GM21390 (cell line): ENCODE measurements around the gene BCL11A.

Experiments used
- ATAC-seq: cut with Tn5 transposase; IDR thresholded peaks from one replicate; pipeline ENCODE4 v1.9.1; 2021; ENCODE audit not compliant: unreplicated experiment

Gene BCL11A

DNA sequence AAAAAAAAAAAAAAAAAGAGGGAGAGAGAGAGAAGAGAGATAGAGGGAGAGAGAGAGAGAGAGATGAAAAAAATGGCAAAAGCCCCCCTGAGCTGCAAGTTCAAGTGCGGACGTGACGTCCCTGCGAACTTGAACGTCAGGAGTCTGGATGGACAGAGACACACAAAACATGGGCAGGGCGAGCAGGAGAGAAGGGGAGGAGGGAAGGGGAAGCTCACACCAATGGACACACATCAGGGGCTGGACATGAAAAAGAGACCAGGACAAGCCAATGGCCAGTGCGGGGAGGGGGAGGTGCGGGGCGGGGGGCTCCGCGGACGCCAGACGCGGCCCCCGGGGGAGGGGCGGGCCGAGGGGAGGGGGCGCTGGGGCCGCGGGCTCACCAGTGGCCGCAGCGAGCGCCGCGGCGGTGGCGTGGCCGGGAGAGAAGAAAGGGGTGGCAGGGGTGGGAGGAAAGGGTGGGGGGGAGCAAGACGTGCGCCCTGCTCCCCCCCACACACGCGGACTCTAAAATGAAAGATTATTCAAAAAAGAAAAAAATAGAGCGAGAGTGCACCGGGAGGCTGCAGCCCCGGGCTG, at the start of gene BCL11A:
TSS of gene BCL11A (minus strand) at position 160 of the 579 bp plus-strand sequence. CDS start 384 bp downstream, outside the sequence.
- peak; percentile 0 for ATAC-seq

DNA sequence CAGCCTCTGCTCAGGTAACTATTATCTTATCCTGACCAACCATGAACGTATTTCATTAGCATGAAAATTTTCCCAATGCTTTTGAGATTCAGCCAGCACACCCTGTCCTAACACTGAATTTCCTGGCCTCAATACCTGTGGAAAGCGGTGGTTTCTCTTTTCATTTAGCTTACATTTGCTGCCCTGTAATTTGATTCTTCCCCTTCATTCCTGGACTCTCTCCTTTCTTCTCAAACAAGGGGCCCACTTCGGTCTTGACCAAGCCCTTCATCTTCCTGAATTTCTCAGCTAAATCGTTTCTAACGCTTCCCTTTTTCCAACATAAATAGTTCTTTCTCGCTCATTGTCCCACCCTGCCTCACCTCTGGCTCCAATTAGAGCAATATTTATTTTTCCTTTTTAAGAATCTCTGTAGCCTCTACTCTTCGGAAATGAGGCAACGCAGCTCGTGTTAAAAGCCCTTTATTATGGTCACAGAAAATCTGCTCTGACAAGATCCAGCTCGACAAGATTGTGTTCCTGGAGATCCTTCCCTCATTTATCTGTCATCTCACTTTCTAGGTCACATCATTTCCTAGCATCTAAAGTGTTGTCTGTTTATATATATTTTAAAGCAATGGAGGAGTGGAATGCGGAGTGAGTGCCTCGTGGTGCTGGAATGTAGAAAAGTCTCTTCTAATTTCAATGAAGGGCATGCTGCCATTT, 49.5 kb upstream of the BCL11A start:
- no peak for ATAC-seq

DNA sequence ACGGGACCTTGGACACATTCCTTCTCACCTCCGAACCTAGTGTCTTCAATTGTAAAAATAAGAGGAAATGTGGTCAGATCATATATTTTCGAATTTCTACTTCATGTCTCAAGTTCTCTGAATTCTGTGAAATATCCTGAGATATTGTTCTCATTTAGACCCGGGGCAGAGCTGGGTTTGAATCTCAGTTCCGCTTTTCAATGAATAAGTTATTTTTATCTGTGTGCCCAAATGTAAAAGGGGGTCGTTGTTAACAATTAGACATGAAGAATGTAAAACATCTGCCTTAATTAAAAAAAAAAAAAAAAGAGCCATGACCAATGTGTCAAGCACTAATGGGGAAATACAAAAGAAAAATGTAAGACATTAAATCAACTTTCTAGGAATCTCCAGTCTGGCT, 48.9 kb upstream of the BCL11A start:
- ATAC-seq: no peak

DNA sequence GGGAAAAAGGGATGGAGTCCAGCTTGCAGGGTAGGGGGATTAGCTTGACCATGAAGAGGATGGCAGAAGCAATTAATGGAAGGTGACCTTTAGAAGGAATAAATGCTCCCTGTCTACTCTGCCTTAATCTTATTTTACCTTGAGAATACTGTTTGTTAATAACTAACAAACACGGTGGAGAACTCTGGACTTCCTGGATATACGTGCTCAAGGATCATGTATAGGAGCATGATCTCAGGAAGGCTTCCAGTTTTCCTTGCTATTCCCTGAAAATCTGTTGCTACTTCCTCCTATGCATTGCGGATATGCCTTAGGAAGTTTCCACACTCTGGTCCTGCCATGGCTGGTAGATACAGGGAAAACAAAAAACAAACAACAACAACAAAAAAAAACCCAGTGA, 44.8 kb upstream of the BCL11A start:
- ATAC-seq: no peak

DNA sequence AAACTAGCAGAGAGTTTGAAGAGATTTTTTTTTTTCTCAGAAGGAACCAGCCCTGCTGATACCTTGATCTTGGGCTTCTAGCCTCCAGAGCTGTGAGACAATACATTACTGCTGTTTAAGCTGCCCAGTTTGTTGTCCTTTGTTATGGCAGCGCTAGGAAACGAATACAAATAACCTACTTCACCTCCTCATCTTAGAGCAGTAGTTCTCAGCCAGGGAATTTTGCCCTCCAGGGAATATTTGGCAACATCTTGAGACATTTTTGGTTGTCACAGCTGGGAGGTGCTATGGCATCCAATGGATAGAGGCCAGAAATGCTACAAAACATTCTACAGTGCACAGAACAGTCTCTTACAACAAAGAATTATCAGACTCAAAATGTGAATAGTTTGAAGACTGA, 43.9 kb upstream of the BCL11A start:
- no peak for ATAC-seq

DNA sequence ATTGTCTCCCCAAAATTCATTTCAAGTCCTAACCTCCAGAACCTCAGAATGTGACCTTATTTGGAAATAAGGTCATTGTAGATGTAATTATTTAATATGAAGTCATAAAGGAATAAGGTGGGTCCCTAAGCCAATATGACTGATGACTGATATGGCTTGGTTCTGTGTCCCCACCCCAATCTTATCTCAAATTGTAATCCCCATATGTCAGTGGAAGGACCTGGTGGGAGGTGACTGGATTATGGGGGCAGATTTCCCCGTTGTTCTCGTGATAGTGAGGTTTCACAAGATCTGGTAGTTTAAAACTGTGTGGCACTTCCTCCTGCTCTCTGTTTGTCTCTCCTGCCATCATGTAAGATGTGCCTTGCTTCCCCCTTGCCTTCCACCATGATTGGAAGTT, 43.0 kb upstream of the BCL11A start:
- no peak for ATAC-seq

DNA sequence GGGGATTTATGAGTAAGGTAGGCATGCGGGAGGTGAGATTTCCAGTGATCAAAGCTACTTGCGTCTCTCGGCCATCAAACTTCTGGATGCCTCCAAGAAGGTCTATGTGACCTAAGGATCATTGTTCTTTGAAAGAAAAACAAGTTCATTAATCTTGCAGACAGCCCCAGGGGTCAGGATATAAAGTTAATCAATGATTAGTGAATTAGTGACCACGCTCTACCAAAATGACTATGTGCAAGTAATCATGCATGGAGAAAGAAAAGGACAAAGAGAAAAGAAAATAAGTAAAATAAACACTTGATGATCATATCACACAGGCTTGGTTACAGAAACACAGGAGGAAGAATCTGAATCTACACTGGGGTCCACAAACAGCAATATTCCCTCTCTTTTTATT, 42.5 kb upstream of the BCL11A start:
- ATAC-seq: no peak

DNA sequence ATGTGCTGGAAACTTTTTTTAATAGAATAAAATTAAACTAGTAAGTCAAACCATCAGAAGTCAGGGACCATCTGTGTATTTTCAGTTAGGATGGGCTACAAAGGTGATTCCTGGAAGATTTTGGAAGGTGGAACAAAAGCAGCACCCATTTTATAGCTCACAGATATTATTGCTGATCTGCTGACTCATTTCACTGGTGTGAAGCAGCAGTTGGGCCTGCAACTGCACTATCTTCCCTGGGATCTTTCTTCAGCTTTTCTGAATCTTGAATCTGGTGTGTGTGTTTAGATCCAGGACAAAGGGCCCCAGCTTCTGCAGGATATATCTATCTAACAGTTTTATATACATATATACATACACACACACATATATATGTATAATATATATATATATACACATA, 35.6 kb upstream of the BCL11A start:
- no peak for ATAC-seq

DNA sequence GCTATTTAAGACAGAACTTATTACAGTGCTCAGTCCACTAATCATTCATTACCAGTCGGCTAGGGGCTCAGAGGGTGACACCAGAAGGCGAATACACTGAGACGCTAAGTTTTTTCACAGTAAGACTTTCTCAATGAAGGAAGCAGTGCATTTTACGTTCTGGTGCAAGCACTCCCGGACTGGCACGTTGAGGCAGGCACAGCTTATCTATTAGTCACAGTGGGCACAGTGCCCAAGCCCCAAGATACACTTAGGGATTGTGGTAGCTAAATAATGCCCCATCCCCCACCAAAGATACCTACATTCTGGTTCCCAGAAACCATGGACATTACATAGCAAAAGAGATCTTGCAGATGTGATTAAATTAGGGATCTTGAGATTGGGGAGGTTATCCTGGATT, 32.6 kb upstream of the BCL11A start:
- no peak for ATAC-seq

DNA sequence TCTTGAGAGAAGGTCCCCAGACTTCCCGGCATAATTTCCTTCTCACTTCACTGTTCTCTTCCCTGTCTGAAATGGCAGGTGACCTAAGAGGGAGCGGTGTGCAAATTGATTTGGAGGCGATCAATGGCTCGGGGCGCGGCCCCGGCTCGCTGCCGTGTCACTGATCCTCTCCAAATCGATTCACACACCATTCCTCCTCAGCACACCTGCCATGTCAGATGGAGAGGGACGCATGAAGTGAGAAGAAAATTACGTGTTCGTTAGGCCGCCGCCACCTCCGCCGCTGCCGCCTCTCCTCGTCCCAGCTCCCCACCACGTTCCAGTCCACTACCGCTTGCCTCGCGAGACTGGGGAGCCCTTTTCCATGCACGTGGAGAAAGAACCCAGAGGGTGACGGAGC, 31.8 kb upstream of the BCL11A start:
- ATAC-seq: no peak

DNA sequence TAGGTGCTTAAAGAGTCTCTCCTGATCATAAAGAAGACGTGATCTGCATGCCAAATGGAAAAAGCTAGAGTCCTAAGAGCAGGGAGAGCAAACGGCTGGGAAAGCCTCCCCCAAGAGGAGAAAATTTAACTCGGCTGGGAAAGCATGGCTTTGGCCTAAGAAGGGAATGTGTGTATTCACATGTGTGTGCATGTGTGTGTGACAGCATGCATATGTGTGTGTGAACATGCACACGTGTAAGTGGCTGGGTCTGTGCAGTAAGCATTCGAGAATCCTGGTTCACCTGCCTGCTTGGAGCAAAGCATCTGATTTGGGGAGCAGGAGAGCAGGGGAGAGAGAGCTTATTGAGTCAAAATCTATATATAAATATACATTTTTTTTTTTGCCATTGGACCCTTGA, 30.1 kb upstream of the BCL11A start:
- ATAC-seq: no peak

DNA sequence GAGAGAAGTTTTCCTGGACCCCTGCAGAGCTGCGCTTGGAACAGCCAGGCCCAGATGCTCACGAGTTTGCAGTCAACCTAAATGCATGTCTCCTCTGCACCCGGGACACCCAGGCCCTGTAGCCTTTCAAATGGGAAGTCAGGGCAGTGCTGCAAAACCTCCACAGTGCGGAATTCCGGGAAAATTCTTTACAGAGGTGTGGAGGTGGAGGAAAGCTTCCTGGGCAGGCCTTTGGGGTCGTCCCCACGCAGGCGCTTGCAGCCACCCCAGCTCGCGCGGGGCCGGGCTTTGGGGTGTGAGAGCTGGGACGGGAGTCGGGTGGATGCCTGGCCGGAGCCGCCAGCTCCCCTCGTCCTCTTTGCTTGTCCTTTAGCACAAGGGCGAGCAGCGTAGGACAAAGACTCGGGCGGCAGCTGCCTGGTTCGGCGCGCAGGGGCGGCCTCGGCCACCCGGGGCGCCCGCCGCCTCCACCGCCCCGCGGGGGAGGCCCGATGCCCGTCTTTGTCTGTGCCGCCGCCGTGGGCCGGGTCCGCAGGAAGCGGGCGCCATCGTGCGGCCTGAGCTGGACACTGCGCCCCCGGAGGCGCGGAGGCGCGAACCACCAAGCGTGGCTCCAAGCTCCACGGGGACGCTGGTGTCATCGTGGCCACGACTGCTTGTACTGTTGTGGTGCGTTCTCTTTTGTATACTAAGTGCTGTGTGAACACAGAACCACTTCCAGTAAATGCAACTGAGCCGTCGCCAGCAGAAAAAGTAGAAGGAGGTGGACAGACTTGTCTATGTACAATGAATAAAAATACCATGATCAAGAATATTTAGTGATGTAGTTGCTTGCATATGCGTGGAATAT, 28.2 kb upstream of the BCL11A start:
- peak; percentile 98 for ATAC-seq

DNA sequence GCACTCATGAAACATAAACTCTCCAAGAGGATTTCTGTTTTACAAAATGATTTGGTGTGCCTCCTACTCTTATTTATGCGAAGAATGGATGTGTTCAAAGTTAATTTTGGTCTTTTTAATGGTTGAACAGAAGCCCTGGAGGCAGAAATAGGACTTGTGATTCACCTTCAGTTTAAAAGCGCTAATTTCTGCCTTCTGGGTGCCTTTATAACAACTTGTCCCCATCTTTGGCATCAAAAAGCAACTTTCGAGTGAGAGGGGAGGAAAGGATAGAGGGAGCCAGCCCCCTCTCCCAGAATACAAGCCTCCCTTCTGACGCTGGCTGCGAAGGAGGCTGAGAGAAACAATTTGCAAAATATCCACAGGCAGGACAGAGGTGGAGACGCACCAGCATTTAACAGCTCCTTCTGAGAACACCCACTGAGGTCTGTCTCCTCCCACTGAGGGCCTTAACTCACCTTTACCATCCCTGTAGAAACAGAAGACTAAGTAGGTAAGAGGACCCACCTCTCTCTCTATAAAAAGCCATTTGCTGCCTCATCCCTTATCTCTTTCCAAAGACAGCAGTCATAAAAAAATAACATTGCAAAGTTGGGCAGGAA, 24.3 kb upstream of the BCL11A start:
- ATAC-seq: no peak

DNA sequence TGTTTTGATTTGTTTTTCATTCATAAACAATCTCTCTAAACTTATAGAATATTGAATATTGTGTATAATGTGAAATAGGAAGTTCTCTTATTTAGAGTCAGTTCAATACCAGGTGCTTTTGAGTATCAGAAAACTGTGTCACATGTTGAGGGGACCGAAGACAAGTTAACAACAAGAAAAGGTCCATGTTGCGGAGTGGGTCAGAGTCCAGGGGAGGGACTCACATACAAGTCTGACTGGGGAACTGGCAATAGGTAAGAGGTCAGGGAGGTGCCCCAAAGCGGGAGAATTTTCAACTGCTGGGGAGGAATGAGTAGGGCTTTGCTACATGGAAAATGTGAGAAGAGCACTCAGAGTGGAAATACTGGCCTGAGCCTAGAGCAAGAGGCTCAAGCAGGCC, 19.8 kb upstream of the BCL11A start:
- ATAC-seq: no peak

DNA sequence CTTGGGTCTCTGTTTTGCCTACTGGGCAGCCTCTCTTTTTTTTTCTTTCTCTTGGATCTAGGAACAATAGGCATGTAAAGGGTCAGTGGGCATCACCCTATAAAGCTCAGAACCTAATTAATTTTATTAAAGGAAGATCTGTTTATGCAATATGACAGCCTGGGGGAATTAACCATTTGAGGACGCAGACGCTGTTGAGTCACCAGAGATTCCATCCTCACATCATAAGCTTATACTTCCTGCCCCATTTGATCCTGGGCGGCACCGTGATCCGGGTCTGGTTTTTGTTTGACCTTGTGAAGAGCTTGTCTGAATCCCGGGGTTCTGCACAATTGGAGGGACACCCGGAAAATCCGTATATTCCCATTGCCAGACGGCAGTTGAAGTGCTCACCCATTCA, 16.8 kb upstream of the BCL11A start:
- ATAC-seq: no peak

DNA sequence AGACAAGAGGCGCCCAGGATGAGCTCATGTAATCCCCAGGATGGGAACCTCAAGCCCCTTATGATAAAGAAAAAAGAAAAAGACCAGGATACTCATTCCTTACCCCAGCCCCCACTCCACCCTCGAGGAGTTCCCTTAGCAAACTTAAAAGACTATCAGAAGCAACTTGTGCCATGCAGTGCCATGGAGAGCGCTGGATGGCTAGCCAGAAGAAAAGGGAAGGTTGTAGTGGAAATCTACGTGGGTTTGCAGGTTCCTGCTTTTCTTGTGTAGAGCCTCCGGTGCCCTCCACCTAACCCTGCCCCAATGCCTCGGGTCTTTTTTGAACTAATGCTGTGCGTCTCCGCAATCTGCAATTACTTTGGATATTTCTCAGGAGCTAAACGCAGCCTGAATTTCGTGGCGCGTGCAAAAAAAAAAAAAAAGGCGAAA, 16.2 kb upstream of the BCL11A start:
- no peak for ATAC-seq

DNA sequence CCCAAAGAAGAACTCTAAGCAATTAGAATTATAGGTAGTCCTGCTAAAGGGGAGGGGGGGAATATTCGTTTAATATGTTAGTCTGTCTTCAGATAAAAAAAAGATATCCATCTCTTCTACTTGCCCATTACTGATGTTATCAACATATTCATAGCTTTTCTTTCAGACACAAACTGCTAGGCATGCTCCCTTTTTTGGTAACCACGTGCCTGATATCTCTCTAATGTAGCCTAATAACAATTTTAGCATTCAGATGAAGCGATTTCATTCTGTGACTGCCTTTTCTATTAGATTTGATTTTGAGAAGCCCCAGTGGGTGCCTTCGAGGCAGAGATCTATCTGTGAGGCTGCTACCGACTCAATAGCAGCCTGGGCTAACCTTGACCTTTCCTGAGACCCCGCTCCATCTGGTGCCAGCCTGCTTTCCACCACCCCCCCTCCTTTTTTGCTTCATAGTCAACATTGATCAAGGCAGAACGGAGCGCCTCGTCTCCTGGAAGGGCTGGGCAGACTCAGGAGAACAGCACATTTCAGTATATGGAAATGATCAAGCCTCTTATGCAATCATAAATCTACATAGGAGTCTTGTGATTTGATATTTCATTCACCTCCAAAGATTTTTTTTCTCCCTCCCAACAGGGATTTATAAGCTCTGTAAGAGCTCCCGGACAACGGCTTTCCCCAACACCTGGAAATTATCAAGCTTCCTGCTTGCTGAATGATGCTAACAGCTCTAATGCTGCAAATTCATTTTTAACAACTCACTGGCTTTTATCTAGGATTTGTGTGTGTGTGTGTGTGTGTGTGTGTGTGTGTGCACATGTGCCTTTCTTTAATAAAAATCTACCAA, 14.7 kb upstream of the BCL11A start:
- ATAC-seq: no peak

DNA sequence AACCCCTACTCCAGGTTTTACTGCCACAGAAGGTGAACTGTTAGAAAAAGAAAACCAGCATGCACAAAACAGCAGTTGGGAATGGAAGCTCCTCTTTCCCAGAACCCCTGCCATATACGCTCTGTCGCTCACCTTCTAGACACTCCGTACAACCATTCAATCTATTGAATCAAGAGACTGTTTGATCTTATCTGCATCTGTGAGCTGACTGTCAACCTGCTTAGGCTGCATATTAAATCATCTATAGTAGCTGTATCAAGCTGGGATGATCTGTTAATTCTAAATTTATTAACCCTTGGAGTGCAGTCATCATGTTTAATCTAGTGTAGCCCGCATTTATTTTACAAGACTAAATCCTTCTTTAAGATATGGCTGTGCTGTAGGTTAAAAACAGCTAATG, 13.6 kb upstream of the BCL11A start:
- no peak for ATAC-seq

DNA sequence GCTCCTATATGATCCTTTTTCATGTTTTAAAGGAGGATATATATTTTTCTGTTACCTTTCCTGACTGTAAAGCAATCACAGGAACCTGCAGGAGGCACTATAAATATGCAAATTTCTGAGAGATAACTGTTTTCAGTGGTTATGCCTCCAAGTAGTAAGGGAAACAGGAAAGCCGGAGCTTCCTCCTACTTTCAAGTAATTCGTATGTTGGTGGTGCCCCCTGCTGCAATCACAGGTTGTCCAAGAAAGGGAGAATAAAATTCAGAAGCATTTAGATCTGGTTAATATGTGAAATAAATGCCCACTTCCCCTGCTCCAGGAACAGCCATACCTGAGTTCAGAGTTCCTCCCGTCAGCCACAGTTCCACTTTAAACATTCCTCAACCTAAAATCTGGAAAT, 12.0 kb upstream of the BCL11A start:
- peak; percentile 54 for ATAC-seq

DNA sequence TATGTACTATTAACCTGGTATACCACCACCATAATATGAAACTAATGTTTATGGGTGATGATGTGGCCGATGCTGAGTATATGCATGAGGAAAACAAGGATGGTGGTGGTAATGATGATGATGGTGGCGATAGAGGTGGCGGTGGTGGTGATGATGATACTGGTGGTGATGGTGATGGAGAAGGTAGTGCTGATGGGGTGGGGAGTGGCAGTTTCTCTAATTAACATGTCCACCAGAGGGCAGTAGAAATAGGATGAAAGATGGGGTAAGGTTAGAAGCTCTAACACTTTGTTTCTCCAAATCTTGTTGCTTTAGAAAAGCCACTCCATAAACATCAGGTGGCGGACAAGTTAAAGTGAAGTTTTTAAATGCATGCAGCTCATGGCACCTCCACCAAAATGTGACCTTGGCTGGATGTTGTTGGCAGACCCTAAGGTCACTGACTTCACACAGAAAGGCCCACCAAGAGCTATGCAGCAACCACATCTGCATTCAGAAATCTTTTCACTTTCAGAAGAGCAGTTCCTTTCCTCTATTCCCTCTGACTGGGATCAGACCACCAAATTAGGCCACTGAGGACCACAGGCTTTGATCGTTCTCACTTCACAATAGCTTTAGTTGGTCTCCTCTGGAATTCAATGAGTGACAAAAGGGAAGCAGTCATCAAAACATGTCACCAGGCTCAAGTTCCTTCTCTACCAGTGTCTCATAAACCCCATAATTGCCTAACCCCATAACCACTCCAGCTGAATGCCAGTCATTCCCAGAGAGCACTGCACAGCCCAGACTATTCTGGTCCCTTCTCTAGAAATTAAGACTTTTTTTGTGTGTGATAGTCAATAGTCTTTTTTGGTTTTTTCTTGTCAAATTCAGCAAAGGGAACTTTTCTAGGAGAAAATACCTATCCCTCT, 7.5 kb upstream of the BCL11A start:
- peak; percentile 53 for ATAC-seq
